Coronary artery (tissue), 2 donors: ENCODE measurements around the gene CDH11.

Source experiments
- DNase-seq: peaks from one replicate; pipeline ENCODE4 v3.0.0-alpha.2; 2017; ENCODE audit warnings: low spot score
- H3K27ac ChIP-seq, 2 donors: fragments of 200-600 bp; sonication (generic); one replicate each; pipeline ENCODE4 v1.5.1; 2016 to 2019
- H3K4me3 ChIP-seq: fragments of 200-600 bp; sonication (generic); 2 replicates; pipeline ENCODE4 v1.5.1; 2016; ENCODE audit warnings: mild to moderate bottlenecking, moderate library complexity
- CTCF ChIP-seq: fragments of 200-600 bp; sonication (generic); IDR thresholded peaks from one replicate; pipeline ENCODE4 v1.5.1; 2019; ENCODE audit warnings: antibody characterized with exemption

The CDH11 gene

GRCh38 chr16:65122724-65123395 is 997 bp upstream of the CDH11 start:
- DNase-seq: peak; percentile 92
- no peak for TF ChIP-seq CTCF
- H3K27ac ChIP-seq: peak overlapping the region; percentile 96 to 99
- peak overlapping the region; percentile 94 for H3K4me3 ChIP-seq

GRCh38 chr16:65120831-65121721 is 787 bp downstream of the CDH11 start:
- TF ChIP-seq CTCF: no peak
- Histone ChIP-seq H3K4me3 (peak overlapping the region; percentile 94), H3K27ac (peak overlapping the region; percentile 96 to 99)
- DNase-seq: peak; percentile 82

- no peak for TF ChIP-seq CTCF
- Histone ChIP-seq H3K27ac (peak overlapping the region; percentile 96 to 99), H3K4me3 (peak overlapping the region; percentile 94)
- DNase-seq: no peak
Measured at GRCh38 chr16:65120461-65120830, 1.4 kb downstream of the CDH11 start.

DNA sequence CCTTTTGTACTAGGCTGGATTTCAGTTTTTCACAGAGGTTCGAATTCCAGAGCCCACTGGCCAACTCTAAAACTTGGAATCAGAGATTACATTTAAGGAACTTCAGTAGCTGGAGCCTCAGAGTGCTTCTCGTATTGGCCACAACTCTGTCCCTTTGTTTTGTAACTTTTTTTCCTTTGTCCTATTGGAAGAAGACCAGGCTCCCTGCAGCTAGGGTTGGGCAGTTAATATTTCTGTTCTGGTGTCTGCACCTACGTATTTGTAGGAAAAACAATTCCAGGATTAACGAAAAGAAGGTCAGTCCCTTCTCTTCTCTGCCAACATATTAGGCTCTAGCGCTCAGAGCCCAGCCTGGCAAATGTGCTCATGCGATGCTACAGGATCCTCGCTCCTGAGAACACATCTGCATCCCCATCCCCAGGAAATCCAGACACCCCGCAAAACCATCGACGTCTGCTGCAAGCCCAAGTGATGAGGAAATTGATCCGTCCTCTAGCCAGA is 1.9 kb downstream of the CDH11 start:
- Histone ChIP-seq H3K4me3 (peak overlapping the region; percentile 94), H3K27ac (peak overlapping the region; percentile 96 to 99)
- no peak for DNase-seq
- no peak for TF ChIP-seq CTCF

- TF ChIP-seq CTCF: no peak
- DNase-seq: no peak
- Histone ChIP-seq H3K27ac (peak overlapping the region; percentile 96 to 99), H3K4me3 (peak overlapping the region; percentile 94)
Measured at GRCh38 chr16:65119435-65119834, 2.4 kb downstream of the CDH11 start.

- H3K4me3 ChIP-seq: peak overlapping the region; percentile 94
- peak overlapping the region in 1 of 2 donors; percentile 41 for H3K27ac ChIP-seq
- no peak for TF ChIP-seq CTCF
- DNase-seq: no peak
Measured at GRCh38 chr16:65118871-65119270, 3.0 kb downstream of the CDH11 start.
